Endothelial cell of umbilical vein (primary cell): ENCODE results near the gene ADD1. TPM values are rescaled to one million over a fixed set of nuclear protein-coding genes. Genes with fewer than 3 reads are reported as not detected.

Experiments
- BruUV-seq: library from RNA; stranded (reverse); fragments of 400-500 nt; replicated peaks from 2 replicates; lab custom pipeline; 2021; lab: Mats Ljungman, UMichigan
- CTCF ChIA-PET: fragments of 300-600, 350-600 bp; sonication (Branson Sonifier 250); formaldehyde crosslinking; loops from one replicate; lab custom pipeline; 2021; ENCODE audit warnings: antibody characterized with exemption, inconsistent platforms; lab: Charles Lee
- POLR2A ChIA-PET: fragments of 300-600, 350-600 bp; sonication (Branson Sonifier 250); formaldehyde crosslinking; loops from one replicate; lab custom pipeline; 2021; ENCODE audit warnings: antibody characterized with exemption, inconsistent platforms; lab: Charles Lee
- DNase-seq: peaks from one replicate; pipeline ENCODE4 v3.0.0-alpha.2; 2011; ENCODE audit warnings: low read depth, low spot score
- FAIRE-seq: peaks from 2 replicates; lab custom pipeline; 2011; peaks lifted over from hg19 to GRCh38; lab: Jason Lieb, UNC
- H2AFZ ChIP-seq: 2 replicates; pipeline ENCODE4 v1.6.0; 2012; ENCODE audit warnings: low read depth, low read length, control low read depth, inconsistent platforms
- H3K27ac ChIP-seq: 2 replicates; pipeline ENCODE4 v1.5.1; 2011; ENCODE audit warnings: low read depth, mild to moderate bottlenecking, control low read depth, low read length, moderate library complexity; ENCODE audit not compliant: insufficient read depth
- H3K27me3 ChIP-seq, 2 experiments: 2 replicates each; pipeline versions ENCODE4 v1.6.0 to v1.6.1; 2011; ENCODE audit warnings: low read length in 2 of 2, mixed read lengths in 1 of 2; ENCODE audit not compliant: control insufficient read depth in 2 of 2, insufficient read depth in 2 of 2
- H3K36me3 ChIP-seq, 2 experiments: 2 replicates in 1 of 2; 3 replicates in 1 of 2; pipeline ENCODE4 v1.5.1; 2011; ENCODE audit warnings: low read length in 2 of 2, mild to moderate bottlenecking in 1 of 2, moderate library complexity in 1 of 2; ENCODE audit not compliant: control insufficient read depth in 2 of 2, insufficient read depth in 2 of 2; ENCODE audit errors: extremely low read depth in 1 of 2
- H3K4me1 ChIP-seq: 3 replicates; pipeline ENCODE4 v1.5.1; 2011; ENCODE audit warnings: mild to moderate bottlenecking, low read length; ENCODE audit not compliant: control insufficient read depth, insufficient read depth; ENCODE audit errors: extremely low read depth
- H3K4me2 ChIP-seq: 2 replicates; pipeline ENCODE4 v1.6.1; 2011; ENCODE audit warnings: low read length, control low read depth, mixed read lengths; ENCODE audit not compliant: insufficient read depth
- H3K4me3 ChIP-seq, 3 experiments: fragments of 200-600 bp in 1 of 3; sonication (generic), shearing (Covaris generic) in 1 of 3; replicated peaks in 1 of 3; 2 replicates each; pipeline ENCODE4 v1.5.1; 2011 to 2016; ENCODE audit warnings: control low read depth in 3 of 3, low read length in 3 of 3, mild to moderate bottlenecking in 2 of 3, inconsistent platforms in 1 of 3, low read depth in 1 of 3, moderate library complexity in 1 of 3; ENCODE audit not compliant: insufficient read depth in 1 of 3
- H3K79me2 ChIP-seq: 2 replicates; pipeline ENCODE4 v1.6.0; 2012; ENCODE audit warnings: low read length, inconsistent platforms; ENCODE audit not compliant: control insufficient read depth, insufficient read depth
- H3K9ac ChIP-seq: replicated peaks from 2 replicates; pipeline ENCODE3; 2011; ENCODE audit warnings: low read length, control low read depth; ENCODE audit not compliant: insufficient read depth; ENCODE audit errors: extremely low read depth
- H3K9me1 ChIP-seq: replicated peaks from 3 replicates; pipeline ENCODE4 v1.6.0; 2011; ENCODE audit warnings: mild to moderate bottlenecking, low read length; ENCODE audit not compliant: control insufficient read depth, insufficient read depth; ENCODE audit errors: extremely low read depth
- H3K9me3 ChIP-seq: replicated peaks from 2 replicates; pipeline ENCODE4 v1.5.1; 2012; ENCODE audit warnings: low read length, inconsistent platforms; ENCODE audit not compliant: control insufficient read depth, insufficient read depth
- H4K20me1 ChIP-seq: replicated peaks from 2 replicates; pipeline ENCODE3; 2011; ENCODE audit warnings: mild to moderate bottlenecking, low read length; ENCODE audit not compliant: control insufficient read depth, insufficient read depth; ENCODE audit errors: extremely low read depth
- CTCF ChIP-seq, 2 donors: IDR thresholded peaks; 1 replicate in 1 of 2; 2 replicates in 1 of 2; pipeline ENCODE4 v1.5.1; 2011; ENCODE audit warnings: low read length in 2 of 2, mild to moderate bottlenecking in 2 of 2, moderate library complexity in 2 of 2, control low read depth in 1 of 2, inconsistent platforms in 1 of 2, low read depth in 1 of 2; ENCODE audit not compliant: insufficient read depth in 1 of 2; ENCODE audit errors: extremely low read depth in 1 of 2
- EZH2 ChIP-seq: IDR thresholded peaks from 2 replicates; pipeline ENCODE4 v1.6.1; 2012; ENCODE audit warnings: borderline replicate concordance, low read depth, mild to moderate bottlenecking, moderate library complexity, low read length, inconsistent platforms; ENCODE audit not compliant: severe bottlenecking
- FOS ChIP-seq: IDR thresholded peaks from 2 replicates; pipeline ENCODE4 v1.6.1; 2011; ENCODE audit warnings: mild to moderate bottlenecking, low read length, moderate library complexity, borderline replicate concordance; ENCODE audit not compliant: insufficient read depth
- GATA2 ChIP-seq: IDR thresholded peaks from 2 replicates; pipeline ENCODE4 v1.7.0; 2011; ENCODE audit warnings: low read depth, mild to moderate bottlenecking, moderate library complexity, mixed read lengths, low read length; ENCODE audit not compliant: insufficient read length, insufficient read depth
- JUN ChIP-seq: IDR thresholded peaks from 2 replicates; pipeline ENCODE4 v1.6.1; 2011; ENCODE audit warnings: borderline replicate concordance, low read depth; ENCODE audit not compliant: insufficient read length, insufficient read depth
- MAX ChIP-seq: IDR thresholded peaks from 2 replicates; pipeline ENCODE4 v1.6.1; 2011; ENCODE audit not compliant: insufficient read depth, insufficient read length
- MYC ChIP-seq: IDR thresholded peaks from one replicate; pipeline ENCODE4 v1.6.1; 2011; ENCODE audit warnings: mild to moderate bottlenecking, low read depth, low read length
- POLR2A ChIP-seq: IDR thresholded peaks from 2 replicates; pipeline ENCODE4 v1.6.1; 2012; ENCODE audit warnings: low read depth, mild to moderate bottlenecking, control low read depth, low read length
- POLR2AphosphoS5 ChIP-seq: IDR thresholded peaks from 2 replicates; pipeline ENCODE4 v1.6.1; 2012; ENCODE audit warnings: low read depth, mild to moderate bottlenecking, control low read depth, low read length, moderate library complexity; ENCODE audit not compliant: insufficient read depth
- dilution Hi-C: fragments of 300-500 bp; cut with MboI; formaldehyde crosslinking; loops from one replicate; pipeline ENCODE4 v1.15.0; 2019; ENCODE audit warnings: low sequenced_read_pairs; ENCODE audit not compliant: extremely low pct_ligation_motif_present
- intact Hi-C: fragments of 100-400 bp; cut with micrococcal nuclease; formaldehyde crosslinking; loops from one replicate; pipeline ENCODE4 v1.10.0; 2022
- polyA plus RNA-seq, 4 experiments: library from polyadenylated mRNA; depleted of rRNA in 3 of 4; stranded (reverse) in 3 of 4; unstranded in 1 of 4; fragments of >200 nt; gene quantifications; 2 replicates each; pipeline versions ENCODE4 v1.2.1 to v1.2.3, GENCODE V29; 2011 to 2012; ENCODE audit warnings: missing spikeins in 1 of 4
- total RNA-seq: library from RNA; stranded (reverse); gene quantifications from 2 replicates; pipeline ENCODE4 v1.2.3, GENCODE V29; 2021

The ADD1 gene
- total and polyA plus RNA-seq, 2 donors (not counting 3 experiments of a cell fraction or from before 2014, with no cell fraction given) = 219 to 305 TPM

- Histone ChIP-seq H3K9me3 (no peaks in the 10 kb centered on the region), H3K4me1 (peaks cover 5% of the 10 kb centered on the region), H3K9me1 (no peaks in the 10 kb centered on the region), H3K4me3 (no peak overlapping the region), H3K27me3 (no peaks in the 10 kb centered on the region), H4K20me1 (no peaks in the 10 kb centered on the region), H3K27ac (no peak overlapping the region), H3K9ac (no peak overlapping the region), H3K4me2 (no peak overlapping the region), H2AFZ (no peak overlapping the region), H3K36me3 (peaks cover 16 to 61% of the 10 kb centered on the region in 2 experiments), H3K79me2 (no peaks in the 10 kb centered on the region)
- no peak for FAIRE-seq
- dilution Hi-C loops = no loop called here
- ChIA-PET POLR2A (no interaction called here), CTCF (no interaction called here)
- no peak for TF ChIP-seq EZH2
- TF ChIP-seq GATA2 = no peak
- no peak for TF ChIP-seq JUN
- TF ChIP-seq CTCF (IDR thresholded peaks at IDR 0.05; ENCODE audit: extremely low read depth in 1 of 2, insufficient read depth in 1 of 2, low read depth in 1 of 2, low read length in 2 of 2) = no peak
- no peak for TF ChIP-seq FOS
- no peak for TF ChIP-seq MYC
- no peak for TF ChIP-seq POLR2A
- TF ChIP-seq MAX = no peak
- TF ChIP-seq POLR2AphosphoS5 = no peak
- DNase-seq = no peak
- intact Hi-C loops = no loop called here
- no TSS peak for BruUV-seq
Measured at GRCh38 chr4:2940267-2941137, 96.9 kb downstream of the ADD1 start.
